ENCODE results near the gene LIN54. TPM values are rescaled to one million over a fixed set of nuclear protein-coding genes. Genes with fewer than 3 reads are reported as not detected.

Gene LIN54
- total RNA-seq, 1 experiment from 2014 or later, result 14.5 TPM

GRCh38 chr4:82900411-82901182 is 110.0 kb downstream of the LIN54 start, which contains the start of gene THAP9:
Gene THAP9 (plus strand): TSS chr4:82900735. CDS start chr4:82900803, 68 bp downstream.
- Histone ChIP-seq H3K4me1 (ENCODE audit: control insufficient read depth, insufficient read depth, low read length) (peaks cover 9% of the 10 kb centered on the region), H3K4me3 (ENCODE audit: low read depth in 2 of 2, low read length in 2 of 2) (peak within 1 kb of the TSS; percentile 95), H3K9me3 (ENCODE audit: control insufficient read depth, insufficient read depth, low read depth, low read length) (no peaks in the 10 kb centered on the region), H3K27me3 (ENCODE audit: control insufficient read depth, insufficient read depth, low read length) (no peaks in the 10 kb centered on the region), H3K36me3 (ENCODE audit: control insufficient read depth, insufficient read depth, low read length) (peaks cover 13% of the 10 kb centered on the region), H3K27ac (ENCODE audit: low read length) (peak within 1 kb of the TSS; percentile 97)
- intact Hi-C loops (cut with micrococcal nuclease; ENCODE audit: unreplicated experiment), result no loop called here
- peak; percentile 97 for ATAC-seq
- ChIA-PET POLR2A (interaction anchor here (0.6 to 1.0 kb wide), 3 partner anchors 13 to 214 kb away, joined by 3 to 4 read pairs (median 3); partner anchors contain the start of gene PLAC8), CTCF (no interaction called here)
- TF ChIP-seq POLR2AphosphoS5 (IDR thresholded peaks at IDR 0.05; ENCODE audit: low read depth, low read length) (peak; percentile 76), CTCF (IDR thresholded peaks at IDR 0.05) (no peak), SIN3A (IDR thresholded peaks at IDR 0.05; ENCODE audit: borderline replicate concordance, insufficient read depth, low read depth, low read length) (no peak), REST (IDR thresholded peaks at IDR 0.05; ENCODE audit: insufficient read depth in 1 of 2, low read depth in 2 of 2, low read length in 1 of 2) (no peak)
- peak; percentile 89 for DNase-seq (ENCODE audit: low read depth, low spot score)
- in situ Hi-C loops (cut with HindIII; ENCODE audit: low pct_unique_long_range_greater_than_20kb, low sequenced_read_pairs), result no loop called here
- BruUV-seq (replicated peaks), result no TSS peak

GRCh38 chr4:82900066-82900410 is 110.6 kb downstream of the LIN54 start:
- DNase-seq (ENCODE audit: low read depth, low spot score) (peak; percentile 32), ATAC-seq (peak; percentile 23)
- Histone ChIP-seq H3K27ac (ENCODE audit: low read length) (peak overlapping the region; percentile 97), H3K27me3 (ENCODE audit: control insufficient read depth, insufficient read depth, low read length) (no peaks in the 10 kb centered on the region), H3K9me3 (ENCODE audit: control insufficient read depth, insufficient read depth, low read depth, low read length) (no peaks in the 10 kb centered on the region), H3K36me3 (ENCODE audit: control insufficient read depth, insufficient read depth, low read length) (peaks cover 17% of the 10 kb centered on the region), H3K4me1 (ENCODE audit: control insufficient read depth, insufficient read depth, low read length) (peaks cover 9% of the 10 kb centered on the region), H3K4me3 (ENCODE audit: low read depth in 2 of 2, low read length in 2 of 2) (peak overlapping the region; percentile 95)
- no peak for TF ChIP-seq REST (IDR thresholded peaks at IDR 0.05; ENCODE audit: insufficient read depth in 1 of 2, low read depth in 2 of 2, low read length in 1 of 2)
- no peak for TF ChIP-seq POLR2AphosphoS5 (IDR thresholded peaks at IDR 0.05; ENCODE audit: low read depth, low read length)
- TF ChIP-seq SIN3A (IDR thresholded peaks at IDR 0.05; ENCODE audit: borderline replicate concordance, insufficient read depth, low read depth, low read length), result no peak
- TF ChIP-seq TCF7L2 (IDR thresholded peaks at IDR 0.05; ENCODE audit: low read depth, low read length), result no peak
- TF ChIP-seq CTCF (IDR thresholded peaks at IDR 0.05), result no peak
- CTCF ChIA-PET, result no interaction called here
- in situ Hi-C loops (cut with HindIII; ENCODE audit: low pct_unique_long_range_greater_than_20kb, low sequenced_read_pairs) (no loop called here), intact Hi-C loops (cut with micrococcal nuclease; ENCODE audit: unreplicated experiment) (no loop called here)
- BruUV-seq (replicated peaks), result no TSS peak
- POLR2A ChIA-PET, result interaction anchor here (0.6 to 1.0 kb wide), 3 partner anchors 13 to 215 kb away, joined by 3 to 4 read pairs (median 3); partner anchors contain the start of gene PLAC8
